A673 (cell line): ENCODE measurements around the gene PTGIS. TPM values are rescaled to one million over a fixed set of nuclear protein-coding genes. Genes with fewer than 3 reads are reported as not detected.

Experiments
- BruUV-seq: library from RNA; stranded (reverse); fragments of 400-500 nt; replicated peaks from 2 replicates; lab custom pipeline; 2021; lab: Mats Ljungman, UMichigan
- CTCF ChIA-PET: fragments of 300-600 bp; sonication (Branson Sonifier 250); formaldehyde crosslinking; loops from one replicate; lab custom pipeline; 2022; ENCODE audit warnings: antibody characterized with exemption; lab: Charles Lee
- POLR2A ChIA-PET: fragments of 300-600 bp; sonication (Branson Sonifier 250); formaldehyde crosslinking; loops from one replicate; lab custom pipeline; 2022; ENCODE audit warnings: antibody characterized with exemption; ENCODE audit not compliant: low non-redundant PET; lab: Charles Lee
- DNase-seq: peaks from one replicate; pipeline ENCODE4 v3.0.0-alpha.2; 2015; ENCODE audit warnings: low spot score
- H3K27ac ChIP-seq: fragments of 200-600 bp; sonication (generic); 2 replicates; pipeline ENCODE4 v1.5.1; 2016; ENCODE audit warnings: mixed run types, low read depth, mild to moderate bottlenecking, mixed read lengths, antibody characterized with exemption, low read length; ENCODE audit not compliant: poor library complexity, severe bottlenecking
- H3K27me3 ChIP-seq: fragments of 200-600 bp; sonication (generic); replicated peaks from 2 replicates; pipeline ENCODE4 v1.6.1; 2017; ENCODE audit warnings: mixed run types, low read depth, mild to moderate bottlenecking, mixed read lengths, antibody characterized with exemption, low read length; ENCODE audit not compliant: insufficient read depth, poor library complexity
- H3K36me3 ChIP-seq: fragments of 200-600 bp; sonication (generic); 2 replicates; pipeline ENCODE4 v1.6.1; 2016; ENCODE audit warnings: mixed run types, mild to moderate bottlenecking, mixed read lengths, antibody characterized with exemption, low read length; ENCODE audit not compliant: insufficient read depth, poor library complexity, severe bottlenecking
- H3K4me1 ChIP-seq: fragments of 200-600 bp; sonication (generic); 2 replicates; pipeline ENCODE4 v1.6.1; 2017; ENCODE audit warnings: mixed run types, mild to moderate bottlenecking, mixed read lengths, antibody characterized with exemption, low read length; ENCODE audit not compliant: insufficient read depth, poor library complexity, severe bottlenecking
- H3K4me3 ChIP-seq: fragments of 200-600 bp; sonication (generic); 2 replicates; pipeline ENCODE4 v1.5.1; 2016; ENCODE audit warnings: low read depth, mixed run types, mild to moderate bottlenecking, mixed read lengths, low read length; ENCODE audit not compliant: poor library complexity, severe bottlenecking
- H3K9me3 ChIP-seq: fragments of 200-600 bp; sonication (generic); 2 replicates; pipeline ENCODE4 v1.6.1; 2016; ENCODE audit warnings: mixed run types, low read depth, mild to moderate bottlenecking, mixed read lengths, antibody characterized with exemption, low read length; ENCODE audit not compliant: poor library complexity, severe bottlenecking
- CTCF ChIP-seq: fragments of 300-800, 200-600 bp; sonication (generic); conservative IDR thresholded peaks from 2 replicates; pipeline ENCODE4 v1.5.1; 2017; ENCODE audit warnings: low read depth, mild to moderate bottlenecking, antibody characterized with exemption, low read length, moderate library complexity, mixed read lengths
- EZH2 ChIP-seq: fragments of 200-600 bp; sonication (generic); IDR thresholded peaks from 2 replicates; pipeline ENCODE4 v1.6.1; 2017; ENCODE audit warnings: borderline replicate concordance, low read depth, mild to moderate bottlenecking, mixed read lengths, antibody characterized with exemption, low read length; ENCODE audit not compliant: poor library complexity, severe bottlenecking
- intact Hi-C: fragments of 100-400 bp; cut with micrococcal nuclease; formaldehyde crosslinking; loops from one replicate; pipeline ENCODE4 v1.10.0; 2022; ENCODE audit not compliant: unreplicated experiment
- total RNA-seq: library from RNA; stranded (reverse); gene quantifications from 2 replicates; pipeline ENCODE4 v1.2.3, GENCODE V29; 2021

The PTGIS gene
- total RNA-seq, 1 experiment from 2014 or later: not detected

GRCh38 chr20:49516916-49517804, 50.8 kb downstream of the PTGIS start:
- CTCF ChIA-PET: no interaction called here
- Histone ChIP-seq H3K27ac (no peak overlapping the region), H3K4me1 (no peaks in the 10 kb centered on the region), H3K27me3 (peaks cover 29% of the 10 kb centered on the region), H3K4me3 (no peak overlapping the region), H3K36me3 (no peaks in the 10 kb centered on the region), H3K9me3 (no peaks in the 10 kb centered on the region)
- TF ChIP-seq CTCF (no peak), EZH2 (no peak)
- no TSS peak for BruUV-seq
- no peak for DNase-seq
- POLR2A ChIA-PET: no interaction called here
- intact Hi-C loops: no loop called here

- CTCF ChIA-PET: interaction anchor here (0.7 kb wide), 1 partner anchor 260 kb away, joined by 4 read pairs; no protein-coding TSS in a partner anchor
- Histone ChIP-seq H3K4me3 (no peak overlapping the region), H3K36me3 (no peaks in the 10 kb centered on the region), H3K4me1 (no peaks in the 10 kb centered on the region), H3K9me3 (no peaks in the 10 kb centered on the region), H3K27ac (no peak overlapping the region), H3K27me3 (peaks cover 34% of the 10 kb centered on the region)
- DNase-seq: no peak
- intact Hi-C loops: no loop called here
- no TSS peak for BruUV-seq
- POLR2A ChIA-PET: no interaction called here
- TF ChIP-seq CTCF: no peak
- TF ChIP-seq EZH2: no peak
These were observed 52.4 kb downstream of the PTGIS start for GRCh38 chr20:49515586-49515985.

DNA sequence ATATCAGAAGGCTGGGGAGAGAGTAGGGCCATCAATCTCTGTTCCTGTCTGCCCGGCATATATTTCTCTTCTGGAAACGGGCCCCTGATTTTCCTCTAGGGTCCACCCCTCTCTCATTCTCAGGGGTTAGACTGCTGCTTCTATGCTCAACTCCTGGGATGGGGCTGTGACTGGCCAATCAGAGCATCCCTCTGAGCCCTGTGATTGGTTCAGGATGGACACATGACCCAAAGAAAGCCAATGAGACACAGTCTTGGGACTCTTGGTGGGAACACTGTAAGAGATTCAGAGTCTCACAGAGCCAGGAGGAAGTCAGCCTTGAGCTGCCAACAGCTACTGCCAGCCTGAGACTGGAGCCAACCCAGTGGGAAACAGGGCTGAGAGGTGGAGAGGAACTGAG, 54.4 kb downstream of the PTGIS start:
- no peaks in the 10 kb centered on the region for H3K9me3 ChIP-seq
- CTCF ChIA-PET: interaction anchor here (0.5 kb wide), 2 partner anchors 223 to 370 kb away, joined by 4 to 5 read pairs; no protein-coding TSS in a partner anchor

More for the DNA sequence above, 54.4 kb downstream of the PTGIS start:
- POLR2A ChIA-PET: no interaction called here
- H3K36me3 ChIP-seq: no peaks in the 10 kb centered on the region
- no peak for DNase-seq
- no peak overlapping the region for H3K4me3 ChIP-seq
- intact Hi-C loops: no loop called here
- no TSS peak for BruUV-seq
- TF ChIP-seq EZH2: no peak
- TF ChIP-seq CTCF: no peak
- H3K4me1 ChIP-seq: no peaks in the 10 kb centered on the region
- H3K27ac ChIP-seq: no peak overlapping the region
- H3K27me3 ChIP-seq: peaks cover 39% of the 10 kb centered on the region
